AG04449 (cell line): ENCODE data around the gene RSPH10B.
"Not testable (repeated sequence)": the region's sequence is repeated elsewhere in the genome, so short reads cannot be mapped to it uniquely, and the experiment has no call there.

Experiments
- CTCF ChIA-PET: fragments of 350-600 bp; formaldehyde crosslinking; extraction: SDS; loops from one replicate; lab custom pipeline; 2021; ENCODE audit warnings: antibody characterized with exemption; lab: Yijun Ruan, JAX
- POLR2A ChIA-PET: fragments of 400-600, 350-600 bp; formaldehyde crosslinking; extraction: SDS; loops from one replicate; lab custom pipeline; 2020; ENCODE audit warnings: antibody characterized with exemption, inconsistent platforms; lab: Yijun Ruan, JAX
- DNase-seq: peaks from one replicate; pipeline ENCODE4 v3.0.0-alpha.2; 2010; ENCODE audit warnings: low read depth, low spot score
- H3K4me3 ChIP-seq: 2 replicates; pipeline ENCODE4 v1.5.1; 2011; ENCODE audit warnings: low read depth, mild to moderate bottlenecking, control low read depth, low read length
- TF ChIP-seq, protein P1 (sequence below): IDR thresholded peaks from one replicate; pipeline ENCODE4 v1.5.1; 2011; ENCODE audit warnings: mild to moderate bottlenecking, moderate library complexity, low read length, control low read depth, inconsistent platforms; ENCODE audit not compliant: insufficient read depth; ENCODE audit errors: missing control alignments

RSPH10B gene

DNA sequence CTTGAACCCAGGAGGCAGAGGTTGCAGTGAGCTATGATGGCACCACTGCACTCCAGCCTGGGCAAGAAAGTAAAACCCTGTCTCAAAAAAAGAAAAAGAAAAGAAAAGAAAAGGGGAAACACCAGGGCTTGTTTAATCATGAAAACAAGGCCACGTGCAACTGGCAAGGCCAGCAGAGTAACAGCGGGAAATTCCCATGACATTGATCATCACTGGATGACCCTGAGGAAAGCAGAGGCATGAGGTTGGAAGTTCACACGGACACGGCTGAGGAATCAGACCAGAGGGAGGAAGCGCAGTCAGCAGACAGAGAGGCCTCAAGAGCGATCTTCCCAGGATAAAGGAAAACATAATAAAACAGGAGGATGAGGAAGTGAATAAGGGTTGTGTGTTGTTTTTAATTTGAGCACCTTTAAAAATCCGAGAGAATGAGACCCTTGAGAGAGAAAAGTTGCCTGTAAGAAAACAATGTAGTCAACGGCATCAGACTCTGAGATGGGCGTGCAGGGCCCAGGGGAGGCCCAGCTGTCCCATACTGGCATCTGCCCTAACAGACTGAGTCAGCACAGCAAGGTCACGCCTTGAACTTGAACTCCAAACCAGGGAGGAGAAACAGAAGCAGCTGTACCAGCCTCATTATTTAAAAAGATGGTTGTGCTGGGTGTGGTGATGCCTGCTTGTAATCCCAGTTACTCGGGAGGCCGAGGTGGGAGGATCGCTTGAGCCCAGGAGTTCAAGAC, 38.4 kb downstream of the RSPH10B start:
- H3K4me3 ChIP-seq, POLR2A ChIA-PET, DNase-seq, CTCF ChIA-PET: not testable (repeated sequence)

DNA sequence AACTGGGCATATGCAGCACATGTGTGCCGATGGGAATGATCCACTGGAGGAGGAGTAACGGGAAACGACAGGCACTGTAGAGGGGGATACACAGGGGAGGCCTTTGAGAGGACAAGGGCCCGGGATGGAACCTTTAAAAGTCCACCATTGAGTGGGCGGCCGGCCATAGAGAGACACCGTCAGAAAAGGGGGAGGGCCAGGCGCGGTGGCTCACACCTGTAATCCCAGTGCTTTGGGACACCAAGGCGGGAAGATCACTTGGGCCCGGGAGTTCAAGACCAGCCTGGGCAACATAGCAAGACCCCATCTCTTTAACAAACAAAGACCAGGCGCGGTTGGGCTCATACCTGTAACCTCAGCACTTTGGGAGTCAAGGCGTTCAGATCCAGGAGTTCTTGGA, 39.2 kb downstream of the RSPH10B start:
- DNase-seq, POLR2A ChIA-PET, H3K4me3 ChIP-seq, CTCF ChIA-PET: not testable (repeated sequence)

DNA sequence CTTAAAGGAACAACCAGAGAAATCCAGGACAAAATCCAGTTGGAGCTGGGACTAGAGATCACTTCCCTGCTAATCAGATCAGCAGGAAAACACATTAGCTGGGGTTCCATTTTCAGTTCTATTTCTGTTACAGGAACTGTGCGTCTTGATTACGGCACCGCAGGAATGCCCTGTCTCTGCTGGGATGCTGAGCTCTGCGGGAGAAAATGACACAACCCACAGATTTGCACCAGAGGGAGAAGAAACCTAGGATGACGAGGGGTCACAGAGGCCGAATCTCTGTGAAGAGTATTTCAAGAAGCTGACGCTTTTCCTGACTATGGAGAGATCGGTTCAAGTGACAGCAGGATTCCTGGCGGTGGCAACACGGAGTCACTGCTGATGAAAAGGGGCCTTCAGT, 40.2 kb downstream of the RSPH10B start:
- CTCF ChIA-PET, result not testable (repeated sequence)

DNA sequence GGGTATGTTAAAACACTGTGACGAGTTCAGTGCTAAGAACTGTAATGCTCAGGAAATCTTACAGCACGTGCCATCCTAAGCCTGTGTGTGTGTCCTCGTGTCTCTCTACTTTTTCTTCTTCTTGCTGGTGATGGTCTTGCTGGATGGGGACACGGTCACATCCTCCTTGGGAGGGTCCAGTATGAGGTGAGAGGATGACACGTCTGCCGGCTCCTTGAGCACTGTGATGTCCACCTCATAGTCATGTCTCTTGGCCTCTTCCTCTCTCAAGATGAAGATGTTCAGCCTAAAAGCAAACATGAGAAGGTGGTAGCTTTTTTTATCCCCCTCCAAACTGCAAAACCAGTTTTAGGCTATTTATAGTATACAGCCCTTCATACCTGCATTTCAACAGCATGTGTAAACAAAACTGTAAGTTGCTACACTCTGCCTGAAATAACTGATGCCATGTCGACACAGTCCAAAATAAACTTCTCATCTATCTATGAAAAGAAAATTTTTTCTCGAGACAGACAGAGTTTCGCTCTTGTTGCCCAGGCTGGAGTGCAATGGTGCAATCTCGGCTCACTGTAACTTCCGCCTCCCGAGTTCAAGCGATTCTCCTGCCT, 44.1 kb downstream of the RSPH10B start:
- DNase-seq, H3K4me3 ChIP-seq, CTCF ChIA-PET, POLR2A ChIA-PET: not testable (repeated sequence)

More for the DNA sequence above, 40.2 kb downstream of the RSPH10B start:
- DNase-seq, H3K4me3 ChIP-seq, POLR2A ChIA-PET: not testable (repeated sequence)

DNA sequence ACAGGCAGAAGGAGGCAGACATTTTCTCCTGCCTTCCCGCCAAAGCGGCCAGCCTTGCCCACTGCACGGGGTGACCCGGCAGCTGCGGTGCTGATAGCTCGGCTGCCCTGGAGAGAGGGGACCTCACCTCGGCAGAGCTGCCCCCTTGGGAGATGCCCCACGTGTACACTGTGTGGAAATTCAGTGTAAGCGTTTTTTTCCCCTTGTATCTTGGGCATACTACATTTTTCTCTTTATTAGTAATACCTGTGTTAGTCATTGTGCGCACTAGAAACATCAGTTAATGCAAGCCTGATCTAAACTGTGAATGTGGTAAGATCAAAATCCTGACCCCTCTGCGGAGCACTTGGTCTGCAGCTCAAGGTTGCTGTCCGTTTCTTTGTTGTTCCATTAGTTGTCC, 45.9 kb downstream of the RSPH10B start:
- POLR2A ChIA-PET, DNase-seq, H3K4me3 ChIP-seq, CTCF ChIA-PET: not testable (repeated sequence)

DNA sequence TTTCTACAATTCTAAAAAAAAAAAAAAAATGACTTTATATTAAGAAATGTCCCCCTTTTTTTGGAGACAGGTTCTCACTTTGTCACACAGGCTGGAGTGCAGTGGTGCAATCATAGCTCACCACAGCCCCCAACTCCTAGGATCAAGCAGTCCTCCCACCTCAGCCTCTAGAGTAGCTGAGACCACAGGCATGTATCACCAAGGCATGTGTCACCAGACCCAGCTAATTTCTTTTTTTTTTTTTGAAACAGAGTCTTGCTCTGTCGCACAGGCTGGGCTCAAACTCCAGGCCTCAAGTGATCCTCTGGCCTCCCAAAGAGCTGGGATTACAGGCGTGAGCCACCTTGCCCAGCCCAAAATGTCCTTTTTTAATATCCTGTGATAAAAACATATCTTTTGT, 46.3 kb downstream of the RSPH10B start:
- POLR2A ChIA-PET, DNase-seq, CTCF ChIA-PET: not testable (repeated sequence)

DNA sequence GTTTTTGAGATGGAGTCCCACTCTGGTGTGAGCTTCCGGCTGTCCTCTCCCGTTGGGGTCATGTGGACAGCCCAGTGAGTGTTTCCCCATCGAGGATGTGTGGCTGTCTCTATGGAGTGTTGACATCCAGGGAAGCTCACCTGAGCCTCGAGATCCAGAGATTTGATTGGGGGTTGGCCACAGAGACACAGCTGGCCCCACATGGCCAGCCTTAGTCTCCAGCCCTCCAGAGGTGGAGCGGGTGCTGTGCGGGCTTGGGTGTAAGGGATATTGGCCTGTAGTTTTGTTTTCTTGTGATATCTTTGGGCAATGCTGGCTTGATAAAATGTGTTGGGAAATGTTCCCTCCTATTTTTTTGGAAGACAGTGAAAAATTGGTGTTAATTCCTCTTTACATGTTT, 54.0 kb downstream of the RSPH10B start:
- CTCF ChIA-PET, result not testable (repeated sequence)

More for the DNA sequence above, 46.3 kb downstream of the RSPH10B start:
- not testable (repeated sequence) for H3K4me3 ChIP-seq

DNA sequence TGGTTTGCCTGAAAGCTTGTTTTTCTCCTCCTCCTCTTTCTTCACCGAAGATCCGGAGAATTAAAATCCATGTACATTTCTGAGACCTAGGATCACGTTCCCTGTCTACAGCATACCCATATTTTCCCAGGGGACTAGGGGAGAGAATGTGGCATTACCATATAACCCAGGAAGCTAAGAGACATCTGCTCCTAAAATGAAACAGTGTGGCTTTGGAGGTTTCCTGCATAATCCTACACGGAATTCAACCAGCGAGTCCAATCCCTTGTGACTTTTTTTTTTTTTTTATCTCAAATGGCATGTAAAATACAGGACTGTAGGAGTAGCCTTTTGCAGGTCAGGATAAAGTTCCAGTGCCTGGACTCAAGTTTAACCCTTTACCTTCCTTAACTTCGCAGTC, 61.7 kb downstream of the RSPH10B start:
- H3K4me3 ChIP-seq, DNase-seq, CTCF ChIA-PET, POLR2A ChIA-PET: not testable (repeated sequence)

More for the DNA sequence above, 54.0 kb downstream of the RSPH10B start:
- H3K4me3 ChIP-seq, POLR2A ChIA-PET, DNase-seq: not testable (repeated sequence)

DNA sequence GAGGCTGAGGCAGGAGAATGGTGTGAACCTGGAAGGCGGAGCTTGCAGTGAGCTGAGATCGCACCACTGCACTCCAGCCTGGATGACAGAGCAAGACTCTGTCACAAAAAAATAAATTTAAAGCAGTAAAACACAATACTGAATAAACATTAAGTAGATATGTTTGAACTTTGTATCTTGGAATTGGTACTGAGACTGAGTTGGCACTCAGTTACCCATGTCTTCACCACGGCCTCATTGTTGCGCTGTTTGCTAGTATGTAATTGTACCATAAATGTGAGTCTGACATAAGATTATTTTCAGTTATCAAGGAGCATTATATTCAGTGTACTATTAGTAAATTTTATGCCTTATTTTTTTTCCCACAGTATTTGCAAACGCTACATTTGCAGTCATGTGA, 65.8 kb downstream of the RSPH10B start:
- CTCF ChIA-PET, DNase-seq, H3K4me3 ChIP-seq, POLR2A ChIA-PET: not testable (repeated sequence)

DNA sequence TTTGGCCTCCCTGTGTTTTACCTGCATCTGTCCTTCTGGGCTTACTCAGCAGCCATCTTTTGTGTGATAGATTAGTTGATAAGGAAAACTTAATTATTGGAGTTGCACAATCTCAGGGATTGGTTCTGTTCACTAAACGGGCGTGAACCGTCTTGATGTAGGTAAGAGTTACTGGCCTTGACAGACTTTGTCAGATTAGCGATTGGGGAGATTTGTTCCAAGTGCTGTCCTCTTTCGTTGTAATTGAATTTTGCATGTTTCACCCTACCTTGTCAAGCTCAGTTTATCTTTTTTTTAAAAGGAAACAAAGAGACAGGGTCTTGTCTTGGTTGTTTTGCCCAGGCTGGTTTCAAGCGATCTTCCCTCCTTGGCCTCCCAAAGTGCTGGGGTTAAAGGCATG, 67.5 kb downstream of the RSPH10B start:
- DNase-seq, POLR2A ChIA-PET, H3K4me3 ChIP-seq, CTCF ChIA-PET: not testable (repeated sequence)

DNA sequence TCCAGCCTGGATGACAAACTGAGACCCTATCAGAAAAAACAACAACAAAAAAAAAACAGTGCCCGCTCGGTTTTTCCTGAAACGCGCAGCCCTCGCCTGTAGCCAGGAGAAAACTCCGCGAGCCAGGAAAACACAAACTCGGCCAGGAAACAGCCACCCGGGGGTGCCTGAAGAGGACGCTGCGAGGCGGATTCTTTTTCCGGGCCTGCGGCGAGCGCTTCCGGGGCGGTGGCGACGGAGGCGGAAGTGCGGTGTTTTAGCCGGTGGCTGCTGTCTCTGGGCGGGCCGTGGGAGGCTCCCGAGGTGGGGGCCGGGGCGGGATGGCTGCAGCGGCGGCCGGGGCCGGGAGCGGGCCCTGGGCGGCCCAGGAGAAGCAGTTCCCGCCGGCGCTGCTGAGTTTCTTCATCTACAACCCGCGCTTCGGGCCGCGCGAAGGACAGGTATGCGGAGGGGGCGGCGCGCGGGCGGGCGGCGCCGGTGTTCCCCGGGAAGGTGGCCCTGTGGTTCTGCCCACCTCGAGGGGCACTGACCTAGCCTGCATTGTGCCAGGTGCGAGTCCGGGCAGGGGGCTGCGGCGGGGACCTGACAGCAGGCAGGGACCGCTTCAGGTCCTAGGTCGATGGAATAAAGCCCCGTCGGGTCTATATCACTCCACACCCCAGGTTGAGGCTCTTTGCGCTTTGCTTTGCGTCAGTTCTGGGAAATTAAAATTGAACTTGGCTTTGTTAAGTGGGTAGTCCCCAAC, 71.8 kb downstream of the RSPH10B start, which contains the start of gene CCZ1:
CCZ1 (plus strand) TSS at position 254 of the 745 bp plus-strand sequence; CDS start at position 321, 67 bp downstream.
- POLR2A ChIA-PET, CTCF ChIA-PET, DNase-seq: not testable (repeated sequence)
- TF ChIP-seq, protein P1, sequence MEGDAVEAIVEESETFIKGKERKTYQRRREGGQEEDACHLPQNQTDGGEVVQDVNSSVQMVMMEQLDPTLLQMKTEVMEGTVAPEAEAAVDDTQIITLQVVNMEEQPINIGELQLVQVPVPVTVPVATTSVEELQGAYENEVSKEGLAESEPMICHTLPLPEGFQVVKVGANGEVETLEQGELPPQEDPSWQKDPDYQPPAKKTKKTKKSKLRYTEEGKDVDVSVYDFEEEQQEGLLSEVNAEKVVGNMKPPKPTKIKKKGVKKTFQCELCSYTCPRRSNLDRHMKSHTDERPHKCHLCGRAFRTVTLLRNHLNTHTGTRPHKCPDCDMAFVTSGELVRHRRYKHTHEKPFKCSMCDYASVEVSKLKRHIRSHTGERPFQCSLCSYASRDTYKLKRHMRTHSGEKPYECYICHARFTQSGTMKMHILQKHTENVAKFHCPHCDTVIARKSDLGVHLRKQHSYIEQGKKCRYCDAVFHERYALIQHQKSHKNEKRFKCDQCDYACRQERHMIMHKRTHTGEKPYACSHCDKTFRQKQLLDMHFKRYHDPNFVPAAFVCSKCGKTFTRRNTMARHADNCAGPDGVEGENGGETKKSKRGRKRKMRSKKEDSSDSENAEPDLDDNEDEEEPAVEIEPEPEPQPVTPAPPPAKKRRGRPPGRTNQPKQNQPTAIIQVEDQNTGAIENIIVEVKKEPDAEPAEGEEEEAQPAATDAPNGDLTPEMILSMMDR, result peak; percentile 19
- peak within 1 kb of the TSS; percentile 50 for H3K4me3 ChIP-seq

DNA sequence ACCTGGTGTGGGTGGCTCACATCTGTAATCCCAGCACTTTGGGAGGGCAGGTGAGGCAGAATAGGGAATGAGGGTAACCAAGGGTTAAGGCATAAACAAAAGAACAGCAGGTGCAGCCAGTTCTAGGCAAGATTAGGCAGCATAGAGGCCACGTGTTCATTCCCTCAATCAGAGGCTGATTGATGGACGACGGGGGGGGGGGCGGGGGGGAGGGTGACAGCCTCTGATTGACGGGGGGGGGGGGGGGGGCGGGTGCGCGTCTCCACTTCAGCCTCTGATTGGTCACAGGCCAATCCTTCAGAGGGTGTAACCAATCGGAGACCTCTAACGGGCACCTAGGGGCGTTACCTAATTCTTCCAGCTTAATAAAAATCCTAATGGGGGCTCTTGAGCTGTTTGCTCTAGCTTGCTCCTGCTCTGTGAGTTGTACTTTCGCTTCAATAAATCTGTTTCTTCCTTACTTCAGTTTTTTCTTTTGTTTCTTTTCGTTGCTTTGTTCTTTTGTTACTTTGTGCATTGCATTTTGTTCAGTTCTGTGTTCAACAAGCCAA, 73.0 kb downstream of the RSPH10B start:
- CTCF ChIA-PET, POLR2A ChIA-PET, DNase-seq, H3K4me3 ChIP-seq: not testable (repeated sequence)
